Testis (tissue), 3 donors: ENCODE results near the gene CFH. TPM values are rescaled to one million over a fixed set of nuclear protein-coding genes. Genes with fewer than 3 reads are reported as not detected.
"Not testable (repeated sequence)": the region's sequence is repeated elsewhere in the genome, so short reads cannot be mapped to it uniquely, and the experiment has no call there.

ENCODE experiments used
- DNase-seq: peaks from one replicate; pipeline ENCODE4 v3.0.0-alpha.2; 2019
- H3K27ac ChIP-seq, 2 donors: fragments of 200-600 bp; sonication (generic); one replicate each; pipeline ENCODE4 v1.5.1; 2019
- H3K27me3 ChIP-seq: fragments of 200-600 bp; sonication (generic); one replicate; pipeline ENCODE4 v1.5.1; 2019
- H3K36me3 ChIP-seq: fragments of 200-600 bp; sonication (generic); one replicate; pipeline ENCODE4 v1.5.1; 2017; ENCODE audit warnings: low read depth; ENCODE audit errors: missing control alignments
- H3K4me1 ChIP-seq: fragments of 200-600 bp; sonication (generic); one replicate; pipeline ENCODE4 v1.5.1; 2019
- H3K4me3 ChIP-seq, 2 donors: fragments of 200-600 bp; sonication (generic); one replicate each; pipeline ENCODE4 v1.5.1; 2017 to 2019
- H3K9me3 ChIP-seq: fragments of 200-600 bp; sonication (generic); one replicate; pipeline ENCODE4 v1.5.1; 2017
- CTCF ChIP-seq, 3 experiments: fragments of 450-650 bp in 2 of 3; fragments of 200-600 bp in 1 of 3; sonication (generic) in 1 of 3; IDR thresholded peaks; one replicate each; pipeline ENCODE4 v1.5.1; 2016 to 2019; ENCODE audit warnings: antibody characterized with exemption in 3 of 3, mild to moderate bottlenecking in 2 of 3, moderate library complexity in 1 of 3
- POLR2A ChIP-seq: fragments of 450-650 bp; IDR thresholded peaks from one replicate; pipeline ENCODE4 v1.6.1; 2017; ENCODE audit warnings: antibody characterized with exemption, mild to moderate bottlenecking, moderate library complexity
- WGBS, 2 donors: methylation state at CpG; one replicate each; pipeline ENCODE4 v1.1.5; 2018; 5-methylcytosine and 5-hydroxymethylcytosine counted together
- intact Hi-C: fragments of 100-400 bp; cut with DNase I; formaldehyde crosslinking; loops from one replicate; pipeline ENCODE4 v1.15.1; 2023; ENCODE audit warnings: low total_unique reads
- polyA plus RNA-seq: library from polyadenylated mRNA; stranded (reverse); fragments of 350-450 nt; fragmentation: Illumina TruSeq; extraction: RNeasy Lipid Tissue Mini Kit (QIAGEN cat#74804); gene quantifications from one replicate; pipeline ENCODE4 v1.2.3, GENCODE V29; 2014; ENCODE audit warnings: low read depth, low replicate concordance; ENCODE audit not compliant: insufficient read depth
- total RNA-seq, 2 donors: library from RNA; depleted of rRNA; stranded (reverse); fragments of >200 nt; gene quantifications; one replicate each; pipeline ENCODE4 v1.2.3, GENCODE V29; 2016

The CFH gene
- total and polyA plus RNA-seq, 3 donors from 2014 or later = 9.3 to 32.1 (median 26.2) TPM

GRCh38 chr1:196732526-196732925, 80.7 kb downstream of the CFH start:
- Histone ChIP-seq H3K36me3 (no peaks in the 10 kb centered on the region), H3K4me1 (no peaks in the 10 kb centered on the region), H3K27me3 (no peaks in the 10 kb centered on the region), H3K27ac (no peak overlapping the region), H3K4me3 (no peak overlapping the region), H3K9me3 (no peaks in the 10 kb centered on the region)
- WGBS, 2 donors = 91 to 96% methylated on average over 2 of the region's 2 CpGs
- TF ChIP-seq POLR2A = no peak
- TF ChIP-seq CTCF (IDR thresholded peaks at IDR 0.05) = no peak
- intact Hi-C loops = no loop called here
- no peak for DNase-seq

- no peak for DNase-seq
- no peaks in the 10 kb centered on the region for H3K4me1 ChIP-seq
- no peak overlapping the region for H3K27ac ChIP-seq
- intact Hi-C loops = no loop called here
- no peaks in the 10 kb centered on the region for H3K27me3 ChIP-seq
- no peak overlapping the region for H3K4me3 ChIP-seq
- no peaks in the 10 kb centered on the region for H3K36me3 ChIP-seq
- 80 to 85% methylated on average over 11 of the region's 11 CpGs for WGBS, 2 donors
- no peaks in the 10 kb centered on the region for H3K9me3 ChIP-seq
- TF ChIP-seq CTCF (IDR thresholded peaks at IDR 0.05) (no peak), POLR2A (no peak)
Observed at GRCh38 chr1:196733091-196733970, 81.5 kb downstream of the CFH start.

- no peak overlapping the region for H3K4me3 ChIP-seq
- no peak for DNase-seq
- H3K27me3 ChIP-seq = no peaks in the 10 kb centered on the region
- no peaks in the 10 kb centered on the region for H3K36me3 ChIP-seq
- H3K4me1 ChIP-seq = no peaks in the 10 kb centered on the region
- TF ChIP-seq CTCF (IDR thresholded peaks at IDR 0.05) (no peak), POLR2A (no peak)
- no peak overlapping the region for H3K27ac ChIP-seq
- H3K9me3 ChIP-seq = no peaks in the 10 kb centered on the region
- intact Hi-C loops = no loop called here
Observed at GRCh38 chr1:196734006-196734405, 82.2 kb downstream of the CFH start.

GRCh38 chr1:196734460-196734859, 82.6 kb downstream of the CFH start:
- Histone ChIP-seq H3K36me3 (no peaks in the 10 kb centered on the region), H3K27me3 (no peaks in the 10 kb centered on the region), H3K9me3 (no peaks in the 10 kb centered on the region), H3K4me3 (no peak overlapping the region), H3K27ac (no peak overlapping the region), H3K4me1 (no peaks in the 10 kb centered on the region)
- intact Hi-C loops = no loop called here
- WGBS, 2 donors = 84 to 86% methylated on average over 2 of the region's 2 CpGs
- no peak for DNase-seq
- TF ChIP-seq CTCF (IDR thresholded peaks at IDR 0.05) (no peak), POLR2A (no peak)

- TF ChIP-seq POLR2A (no peak), CTCF (IDR thresholded peaks at IDR 0.05) (no peak)
- no peak for DNase-seq
Observed at GRCh38 chr1:196738730-196739129, 86.9 kb downstream of the CFH start.

GRCh38 chr1:196743244-196743643, 91.4 kb downstream of the CFH start:
- DNase-seq, H3K4me1 ChIP-seq, H3K27ac ChIP-seq, H3K9me3 ChIP-seq, H3K27me3 ChIP-seq, intact Hi-C loops, H3K36me3 ChIP-seq, H3K4me3 ChIP-seq: not testable (repeated sequence)
- 45 to 50% methylated on average over 6 of the region's 6 CpGs for WGBS, 2 donors

More at GRCh38 chr1:196738730-196739129, 86.9 kb downstream of the CFH start:
- Histone ChIP-seq H3K27ac (no peak overlapping the region), H3K36me3 (no peaks in the 10 kb centered on the region), H3K4me3 (no peak overlapping the region), H3K27me3 (no peaks in the 10 kb centered on the region), H3K4me1 (no peaks in the 10 kb centered on the region), H3K9me3 (no peaks in the 10 kb centered on the region)
- intact Hi-C loops = no loop called here

GRCh38 chr1:196765019-196765740, 113.3 kb downstream of the CFH start:
- WGBS, 2 donors = 80 to 81% methylated on average over 4 of the region's 4 CpGs
- intact Hi-C loops, H3K27me3 ChIP-seq, H3K36me3 ChIP-seq, DNase-seq, H3K27ac ChIP-seq, H3K4me1 ChIP-seq, H3K4me3 ChIP-seq, H3K9me3 ChIP-seq: not testable (repeated sequence)
